Panc1 (cell line): ENCODE data around the gene CGNL1. TPM values are rescaled to one million over a fixed set of nuclear protein-coding genes. Genes with fewer than 3 reads are reported as not detected.

ENCODE experiments used
- ATAC-seq: fragments of 200-7000 bp; cut with Tn5 transposase; 2 replicates; pipeline ENCODE4 v1.9.1; 2020; ENCODE audit warnings: mild to moderate bottlenecking, moderate library complexity
- BruUV-seq: library from RNA; stranded (reverse); fragments of 400-500 nt; replicated peaks from 2 replicates; lab custom pipeline; 2021; lab: Mats Ljungman, UMichigan
- CTCF ChIA-PET: fragments of 300-600 bp; sonication (Branson Sonifier 250); formaldehyde crosslinking; loops from one replicate; lab custom pipeline; 2022; ENCODE audit warnings: antibody characterized with exemption; lab: Charles Lee
- POLR2A ChIA-PET: fragments of 300-600 bp; sonication (Branson Sonifier 250); formaldehyde crosslinking; loops from one replicate; lab custom pipeline; 2022; ENCODE audit warnings: antibody characterized with exemption; lab: Charles Lee
- DNase-seq: peaks from one replicate; pipeline ENCODE4 v3.0.0-alpha.2; 2010; ENCODE audit warnings: low read depth, low spot score
- H3K27ac ChIP-seq: 2 replicates; pipeline ENCODE4 v1.5.1; 2011; ENCODE audit warnings: mild to moderate bottlenecking, low read length, inconsistent platforms
- H3K27me3 ChIP-seq: fragments of 200-500 bp; sonication (Bioruptor generic); 2 replicates; pipeline ENCODE4 v1.6.0; 2014; ENCODE audit warnings: low read length, inconsistent platforms; ENCODE audit not compliant: control insufficient read depth, insufficient read depth
- H3K36me3 ChIP-seq: fragments of 200-500 bp; sonication (Bioruptor generic); 2 replicates; pipeline ENCODE4 v1.5.1; 2014; ENCODE audit warnings: inconsistent platforms, mild to moderate bottlenecking, low read length, moderate library complexity; ENCODE audit not compliant: control insufficient read depth, insufficient read depth
- H3K4me1 ChIP-seq: 2 replicates; pipeline ENCODE4 v1.5.1; 2011; ENCODE audit warnings: inconsistent platforms, mild to moderate bottlenecking, low read length, moderate library complexity; ENCODE audit not compliant: control insufficient read depth, insufficient read depth
- H3K4me3 ChIP-seq, 2 experiments: 2 replicates each; pipeline ENCODE4 v1.5.1; 2011 to 2012; ENCODE audit warnings: low read depth in 2 of 2, low read length in 2 of 2, mild to moderate bottlenecking in 2 of 2, inconsistent platforms in 1 of 2, moderate library complexity in 1 of 2
- H3K9me3 ChIP-seq: fragments of 200-500 bp; sonication (Bioruptor generic); 2 replicates; pipeline ENCODE4 v1.5.1; 2014; ENCODE audit warnings: low read depth, mild to moderate bottlenecking, inconsistent platforms, low read length, moderate library complexity; ENCODE audit not compliant: control insufficient read depth, insufficient read depth
- POLR2AphosphoS5 ChIP-seq: IDR thresholded peaks from 2 replicates; pipeline ENCODE4 v1.6.1; 2012; ENCODE audit warnings: mild to moderate bottlenecking, low read depth, low read length, moderate library complexity
- SIN3A ChIP-seq: IDR thresholded peaks from 2 replicates; pipeline ENCODE4 v1.6.1; 2012; ENCODE audit warnings: low read depth, mild to moderate bottlenecking, low read length, moderate library complexity, borderline replicate concordance; ENCODE audit not compliant: insufficient read depth
- TCF7L2 ChIP-seq: IDR thresholded peaks from 2 replicates; pipeline ENCODE4 v1.6.1; 2011; ENCODE audit warnings: mild to moderate bottlenecking, low read depth, low read length, inconsistent platforms
- in situ Hi-C: cut with HindIII; loops from 2 replicates; pipeline ENCODE4 v1.10.0; 2016; ENCODE audit warnings: low sequenced_read_pairs, low pct_unique_long_range_greater_than_20kb
- intact Hi-C: fragments of 100-400 bp; cut with micrococcal nuclease; formaldehyde crosslinking; loops from one replicate; pipeline ENCODE4 v1.10.0; 2022; ENCODE audit not compliant: unreplicated experiment
- total RNA-seq: library from RNA; stranded (reverse); gene quantifications from one replicate; pipeline ENCODE4 v1.2.1, GENCODE V29; 2021; ENCODE audit not compliant: unreplicated experiment
- TF ChIP-seq, protein P1 (sequence below): fragments of 450-650 bp; IDR thresholded peaks from 2 replicates; pipeline ENCODE4 v1.5.1; 2017; ENCODE audit warnings: mild to moderate bottlenecking
- TF ChIP-seq, protein P2 (sequence below), 2 experiments: IDR thresholded peaks; 2 replicates each; pipeline ENCODE4 v1.6.1; 2011 to 2012; ENCODE audit warnings: low read depth in 2 of 2, control low read depth in 1 of 2, low read length in 1 of 2, mild to moderate bottlenecking in 1 of 2, moderate library complexity in 1 of 2; ENCODE audit not compliant: insufficient read depth in 1 of 2

The CGNL1 gene
- total RNA-seq, 1 experiment from 2014 or later, result 3.5 TPM

DNA sequence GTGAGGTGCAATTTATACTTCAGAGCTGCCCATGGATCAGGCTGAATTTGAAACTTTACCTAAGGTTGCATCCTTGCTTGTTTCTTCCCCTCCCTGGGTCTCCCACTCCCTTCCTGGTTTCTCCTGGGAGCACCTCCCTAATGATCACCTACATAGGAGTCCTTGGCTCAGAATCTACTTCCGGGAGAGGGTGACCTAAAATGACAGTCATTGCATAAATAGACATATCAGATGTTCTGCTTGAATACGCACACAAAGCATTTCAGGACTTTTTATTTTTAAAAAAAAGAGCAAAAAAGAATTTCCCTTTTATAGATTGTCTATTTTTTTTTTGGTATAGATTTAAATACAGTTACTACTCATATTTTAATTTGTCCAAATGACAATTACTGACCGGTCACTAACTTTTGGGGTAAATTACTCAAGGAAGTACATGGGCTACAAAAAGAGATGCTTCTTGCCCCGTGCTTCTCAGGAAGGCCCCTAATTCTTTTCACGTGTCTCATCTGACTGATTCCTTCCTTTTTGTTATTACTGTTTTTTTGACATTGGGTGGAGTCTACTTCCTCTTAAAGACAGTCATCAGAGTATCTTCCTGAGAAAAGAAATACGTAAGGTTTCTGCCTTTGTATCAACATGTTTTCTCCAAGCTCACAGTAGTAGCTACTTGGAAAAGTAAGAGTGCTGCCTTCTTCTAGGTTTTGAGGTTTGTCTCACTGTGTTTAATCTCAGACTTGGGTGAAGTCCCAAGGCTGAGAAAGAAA lies 210.5 kb downstream of the CGNL1 start:
- ChIA-PET CTCF (no interaction called here), POLR2A (no interaction called here)
- Histone ChIP-seq H3K4me1 (no peaks in the 10 kb centered on the region), H3K36me3 (peaks cover under 1% of the 10 kb centered on the region; the same call in 1 of the 2 replicates), H3K4me3 (no peak overlapping the region), H3K9me3 (no peaks in the 10 kb centered on the region), H3K27me3 (peaks cover 13% of the 10 kb centered on the region), H3K27ac (no peak overlapping the region)
- BruUV-seq, result no TSS peak
- intact Hi-C loops, result no loop called here
- in situ Hi-C loops, result no loop called here
- ATAC-seq (no peak), DNase-seq (no peak)
- TF ChIP-seq, protein P1, sequence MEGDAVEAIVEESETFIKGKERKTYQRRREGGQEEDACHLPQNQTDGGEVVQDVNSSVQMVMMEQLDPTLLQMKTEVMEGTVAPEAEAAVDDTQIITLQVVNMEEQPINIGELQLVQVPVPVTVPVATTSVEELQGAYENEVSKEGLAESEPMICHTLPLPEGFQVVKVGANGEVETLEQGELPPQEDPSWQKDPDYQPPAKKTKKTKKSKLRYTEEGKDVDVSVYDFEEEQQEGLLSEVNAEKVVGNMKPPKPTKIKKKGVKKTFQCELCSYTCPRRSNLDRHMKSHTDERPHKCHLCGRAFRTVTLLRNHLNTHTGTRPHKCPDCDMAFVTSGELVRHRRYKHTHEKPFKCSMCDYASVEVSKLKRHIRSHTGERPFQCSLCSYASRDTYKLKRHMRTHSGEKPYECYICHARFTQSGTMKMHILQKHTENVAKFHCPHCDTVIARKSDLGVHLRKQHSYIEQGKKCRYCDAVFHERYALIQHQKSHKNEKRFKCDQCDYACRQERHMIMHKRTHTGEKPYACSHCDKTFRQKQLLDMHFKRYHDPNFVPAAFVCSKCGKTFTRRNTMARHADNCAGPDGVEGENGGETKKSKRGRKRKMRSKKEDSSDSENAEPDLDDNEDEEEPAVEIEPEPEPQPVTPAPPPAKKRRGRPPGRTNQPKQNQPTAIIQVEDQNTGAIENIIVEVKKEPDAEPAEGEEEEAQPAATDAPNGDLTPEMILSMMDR, result no peak
- TF ChIP-seq POLR2AphosphoS5 (no peak), TCF7L2 (no peak), SIN3A (no peak)
- TF ChIP-seq, protein P2, sequence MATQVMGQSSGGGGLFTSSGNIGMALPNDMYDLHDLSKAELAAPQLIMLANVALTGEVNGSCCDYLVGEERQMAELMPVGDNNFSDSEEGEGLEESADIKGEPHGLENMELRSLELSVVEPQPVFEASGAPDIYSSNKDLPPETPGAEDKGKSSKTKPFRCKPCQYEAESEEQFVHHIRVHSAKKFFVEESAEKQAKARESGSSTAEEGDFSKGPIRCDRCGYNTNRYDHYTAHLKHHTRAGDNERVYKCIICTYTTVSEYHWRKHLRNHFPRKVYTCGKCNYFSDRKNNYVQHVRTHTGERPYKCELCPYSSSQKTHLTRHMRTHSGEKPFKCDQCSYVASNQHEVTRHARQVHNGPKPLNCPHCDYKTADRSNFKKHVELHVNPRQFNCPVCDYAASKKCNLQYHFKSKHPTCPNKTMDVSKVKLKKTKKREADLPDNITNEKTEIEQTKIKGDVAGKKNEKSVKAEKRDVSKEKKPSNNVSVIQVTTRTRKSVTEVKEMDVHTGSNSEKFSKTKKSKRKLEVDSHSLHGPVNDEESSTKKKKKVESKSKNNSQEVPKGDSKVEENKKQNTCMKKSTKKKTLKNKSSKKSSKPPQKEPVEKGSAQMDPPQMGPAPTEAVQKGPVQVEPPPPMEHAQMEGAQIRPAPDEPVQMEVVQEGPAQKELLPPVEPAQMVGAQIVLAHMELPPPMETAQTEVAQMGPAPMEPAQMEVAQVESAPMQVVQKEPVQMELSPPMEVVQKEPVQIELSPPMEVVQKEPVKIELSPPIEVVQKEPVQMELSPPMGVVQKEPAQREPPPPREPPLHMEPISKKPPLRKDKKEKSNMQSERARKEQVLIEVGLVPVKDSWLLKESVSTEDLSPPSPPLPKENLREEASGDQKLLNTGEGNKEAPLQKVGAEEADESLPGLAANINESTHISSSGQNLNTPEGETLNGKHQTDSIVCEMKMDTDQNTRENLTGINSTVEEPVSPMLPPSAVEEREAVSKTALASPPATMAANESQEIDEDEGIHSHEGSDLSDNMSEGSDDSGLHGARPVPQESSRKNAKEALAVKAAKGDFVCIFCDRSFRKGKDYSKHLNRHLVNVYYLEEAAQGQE (IDR thresholded peaks at IDR 0.05; ENCODE audit: insufficient read depth in 1 of 2, low read depth in 2 of 2, low read length in 1 of 2), result no peak

DNA sequence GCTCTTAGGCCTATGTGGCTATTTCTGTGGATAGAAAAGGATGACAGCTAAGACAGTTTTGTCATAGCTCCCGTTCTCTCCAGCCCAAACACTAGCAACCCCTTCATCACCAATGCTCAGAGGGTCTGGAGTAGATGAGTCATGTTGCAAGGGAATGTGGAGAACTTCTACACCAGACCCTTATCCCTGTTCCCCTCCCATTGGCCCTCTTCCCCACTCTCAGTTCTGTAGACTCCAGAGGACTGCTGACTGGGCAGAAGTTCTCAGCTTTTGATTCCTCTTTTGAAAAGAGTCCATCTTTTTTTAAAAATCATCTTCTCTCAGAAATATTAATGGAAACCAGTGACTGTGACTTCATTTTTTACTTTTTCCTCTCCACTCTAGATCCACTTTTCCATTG lies 213.0 kb downstream of the CGNL1 start:
- ATAC-seq (no peak), DNase-seq (no peak)
- ChIA-PET CTCF (no interaction called here), POLR2A (no interaction called here)
- TF ChIP-seq POLR2AphosphoS5, result no peak
- Histone ChIP-seq H3K36me3 (peaks cover 2% of the 10 kb centered on the region; the same call in 1 of the 2 replicates), H3K4me1 (no peaks in the 10 kb centered on the region), H3K9me3 (no peaks in the 10 kb centered on the region), H3K4me3 (no peak overlapping the region), H3K27ac (no peak overlapping the region), H3K27me3 (peaks cover 22% of the 10 kb centered on the region)
- BruUV-seq, result no TSS peak
- intact Hi-C loops, result no loop called here
- in situ Hi-C loops, result no loop called here

DNA sequence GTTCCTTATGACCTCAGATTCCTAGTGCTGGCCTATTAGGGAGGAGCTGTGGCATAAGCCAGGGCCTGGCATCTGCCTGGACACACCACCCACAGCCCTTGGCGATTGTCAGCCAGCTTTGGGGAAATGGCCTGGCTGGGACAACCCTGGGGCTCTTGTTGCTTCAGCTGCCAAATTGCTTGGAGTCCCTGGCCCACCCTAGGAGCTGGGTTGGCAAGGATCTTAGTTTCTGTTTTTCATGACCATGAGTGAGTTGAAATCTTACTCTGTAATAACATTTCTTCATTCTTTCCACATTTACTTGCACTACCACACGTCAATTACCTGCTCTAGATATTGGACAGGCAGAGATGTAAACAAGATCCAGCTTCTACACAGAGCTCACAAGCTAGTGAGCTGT lies 213.4 kb downstream of the CGNL1 start:
- peaks cover 22% of the 10 kb centered on the region for H3K27me3 ChIP-seq
- H3K4me1 ChIP-seq, result no peaks in the 10 kb centered on the region
- no peak for DNase-seq
- intact Hi-C loops, result no loop called here
- no peak for ATAC-seq
- BruUV-seq, result no TSS peak
- CTCF ChIA-PET, result no interaction called here
- no peak overlapping the region for H3K27ac ChIP-seq
- no peaks in the 10 kb centered on the region for H3K9me3 ChIP-seq
- no peak overlapping the region for H3K4me3 ChIP-seq
- TF ChIP-seq, protein P1, result no peak
- TF ChIP-seq POLR2AphosphoS5 (no peak), SIN3A (no peak), TCF7L2 (no peak)
- TF ChIP-seq, protein P2 (IDR thresholded peaks at IDR 0.05; ENCODE audit: insufficient read depth in 1 of 2, low read depth in 2 of 2, low read length in 1 of 2), result no peak
- in situ Hi-C loops, result no loop called here
- H3K36me3 ChIP-seq, result peaks cover 2% of the 10 kb centered on the region; the same call in 1 of the 2 replicates
- POLR2A ChIA-PET, result no interaction called here
